Suprapubic skin (tissue), 4 donors: ENCODE data around the gene JMJD8. TPM values are rescaled to one million over a fixed set of nuclear protein-coding genes. Genes with fewer than 3 reads are reported as not detected.

Experiments used
- DNase-seq, 2 donors: peaks; one replicate each; pipeline ENCODE4 v3.0.0-alpha.2; 2019; ENCODE audit warnings: low spot score in 2 of 2
- H3K27ac ChIP-seq: fragments of 200-600 bp; sonication (generic); one replicate; pipeline ENCODE4 v1.5.1; 2019
- H3K27me3 ChIP-seq: fragments of 200-600 bp; sonication (generic); one replicate; pipeline ENCODE4 v1.5.1; 2019
- H3K36me3 ChIP-seq: fragments of 200-600 bp; sonication (generic); one replicate; pipeline ENCODE4 v1.5.1; 2019
- H3K4me1 ChIP-seq: fragments of 200-600 bp; sonication (generic); one replicate; pipeline ENCODE4 v1.5.1; 2019
- H3K4me3 ChIP-seq: fragments of 200-600 bp; sonication (generic); one replicate; pipeline ENCODE4 v1.5.1; 2019; ENCODE audit warnings: mild to moderate bottlenecking
- H3K9me3 ChIP-seq: fragments of 200-600 bp; sonication (generic); one replicate; pipeline ENCODE4 v1.5.1; 2019
- CTCF ChIP-seq, 2 donors: fragments of 200-600 bp in 1 of 2; fragments of 450-650 bp in 1 of 2; sonication (generic) in 1 of 2; IDR thresholded peaks; one replicate each; pipeline ENCODE4 v1.5.1; 2016 to 2019; ENCODE audit warnings: antibody characterized with exemption in 2 of 2, mild to moderate bottlenecking in 1 of 2, moderate library complexity in 1 of 2
- EP300 ChIP-seq: sonication (generic); formaldehyde crosslinking; IDR thresholded peaks from one replicate; pipeline ENCODE4 v1.6.1; 2017; ENCODE audit warnings: antibody characterized with exemption
- POLR2A ChIP-seq, 2 donors: fragments of 450-650 bp; IDR thresholded peaks; one replicate each; pipeline ENCODE4 v1.6.1; 2017; ENCODE audit warnings: antibody characterized with exemption in 2 of 2, mild to moderate bottlenecking in 2 of 2, moderate library complexity in 2 of 2
- POLR2AphosphoS5 ChIP-seq, 3 donors: sonication (generic); formaldehyde crosslinking; IDR thresholded peaks; one replicate each; pipeline ENCODE4 v1.6.1; 2017; ENCODE audit warnings: antibody characterized with exemption in 3 of 3
- WGBS: methylation state at CpG from one replicate; pipeline ENCODE4 v1.1.5; 2018; 5-methylcytosine and 5-hydroxymethylcytosine counted together
- total RNA-seq, 4 donors: library from RNA; depleted of rRNA; stranded (reverse); fragments of >200 nt; gene quantifications; one replicate each; pipeline ENCODE4 v1.1.0, GENCODE V29; 2016

Gene JMJD8
- total RNA-seq, 4 donors from 2014 or later = 47.0 to 87.4 (median 60.5) TPM

DNA sequence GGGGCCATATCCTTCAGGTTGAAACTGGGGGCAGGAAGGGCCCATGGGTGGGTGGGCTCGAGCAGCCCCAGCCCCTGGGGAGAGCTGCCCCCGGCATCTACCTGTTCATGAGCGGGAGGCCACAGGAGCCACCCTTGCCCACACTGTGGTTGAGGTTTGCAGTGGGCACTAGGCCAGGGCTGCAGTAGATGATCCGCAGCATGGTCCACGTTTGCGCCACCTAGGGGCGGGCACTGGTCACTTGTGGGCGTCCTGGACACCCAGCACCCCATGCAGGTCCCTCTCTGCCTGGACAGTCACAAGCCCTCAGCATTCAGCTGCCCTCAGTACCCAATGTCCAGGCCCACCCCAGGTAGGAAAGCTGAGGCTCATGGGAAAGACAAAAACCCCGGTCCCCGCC is 1.8 kb upstream of the JMJD8 start:
- H3K36me3 ChIP-seq = peaks cover 32% of the 10 kb centered on the region
- H3K4me3 ChIP-seq = no peak overlapping the region
- 80% methylated on average over 3 of the region's 10 CpGs for WGBS
- no peak for DNase-seq
- H3K4me1 ChIP-seq = peaks cover 73% of the 10 kb centered on the region
- TF ChIP-seq POLR2A (IDR thresholded peaks at IDR 0.05) = no peak
- no peak for TF ChIP-seq CTCF (IDR thresholded peaks at IDR 0.05)
- TF ChIP-seq EP300 = no peak
- no peak for TF ChIP-seq POLR2AphosphoS5 (IDR thresholded peaks at IDR 0.05)
- H3K27ac ChIP-seq = no peak overlapping the region
- no peaks in the 10 kb centered on the region for H3K9me3 ChIP-seq
- H3K27me3 ChIP-seq = no peaks in the 10 kb centered on the region

DNA sequence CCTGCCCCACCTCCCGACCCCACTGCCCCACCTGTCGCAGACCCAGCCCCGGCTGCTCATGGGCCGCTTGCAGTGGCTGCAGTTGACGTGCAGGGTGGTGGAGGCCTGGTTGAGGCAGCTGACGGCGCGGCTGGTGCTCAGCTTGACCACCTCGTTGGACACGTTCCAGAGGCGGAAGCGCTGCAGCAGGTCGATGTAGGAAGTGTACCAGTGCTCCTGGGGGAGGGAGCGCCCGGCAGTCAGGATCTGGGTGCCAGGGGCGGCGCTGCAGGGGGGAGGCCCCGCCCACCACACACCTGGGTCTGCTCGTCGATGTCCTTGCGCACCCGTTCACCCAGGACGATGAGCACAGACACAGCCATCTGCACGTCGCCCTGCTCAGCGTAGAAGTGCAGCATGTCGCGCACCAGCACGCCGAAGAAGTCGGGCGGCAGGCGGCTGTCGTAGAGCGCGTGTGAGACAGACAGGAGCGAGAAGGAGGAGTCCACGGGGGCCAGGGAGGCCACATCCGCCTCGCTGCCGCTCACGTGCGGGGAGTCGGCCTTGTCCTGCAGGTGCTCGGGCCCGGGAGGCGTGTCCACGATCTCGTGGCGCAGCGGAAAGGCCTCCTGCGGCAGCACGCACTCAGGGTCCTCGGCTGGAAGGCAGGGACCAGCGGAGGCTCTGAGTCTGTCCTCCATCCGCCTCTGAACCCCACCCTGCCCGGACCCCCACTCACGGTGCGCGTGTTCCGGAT is 995 bp upstream of the JMJD8 start:
- H3K9me3 ChIP-seq = no peaks in the 10 kb centered on the region
- no peak overlapping the region for H3K27ac ChIP-seq
- peaks cover 69% of the 10 kb centered on the region for H3K4me1 ChIP-seq
- peak overlapping the region; percentile 68 for H3K4me3 ChIP-seq
- no peaks in the 10 kb centered on the region for H3K27me3 ChIP-seq
- peaks cover 32% of the 10 kb centered on the region for H3K36me3 ChIP-seq
- TF ChIP-seq POLR2A (IDR thresholded peaks at IDR 0.05) (no peak), EP300 (no peak), CTCF (IDR thresholded peaks at IDR 0.05) (no peak), POLR2AphosphoS5 (IDR thresholded peaks at IDR 0.05) (no peak)
- 83% methylated on average over 46 of the region's 61 CpGs for WGBS
- no peak for DNase-seq

- no peak for TF ChIP-seq POLR2AphosphoS5 (IDR thresholded peaks at IDR 0.05)
- peaks cover 72% of the 10 kb centered on the region for H3K4me1 ChIP-seq
- DNase-seq = peak in 1 of 2 donors; percentile 74
- H3K36me3 ChIP-seq = peaks cover 32% of the 10 kb centered on the region
- H3K4me3 ChIP-seq = peak overlapping the region; percentile 68
- H3K27ac ChIP-seq = peak overlapping the region; percentile 82
- no peaks in the 10 kb centered on the region for H3K9me3 ChIP-seq
- H3K27me3 ChIP-seq = no peaks in the 10 kb centered on the region
- 66% methylated on average over 8 of the region's 57 CpGs for WGBS
These were observed 601 bp downstream of the JMJD8 start for GRCh38 chr16:683396-684070.

- TF ChIP-seq POLR2A (IDR thresholded peaks at IDR 0.05) = no peak
- peak overlapping the region; percentile 68 for H3K4me3 ChIP-seq
- DNase-seq = peak in 1 of 2 donors; percentile 76
These were observed 1.4 kb downstream of the JMJD8 start for GRCh38 chr16:682493-683395.

GRCh38 chr16:681746-682427 is 2.2 kb downstream of the JMJD8 start:
- peaks cover 86% of the 10 kb centered on the region for H3K4me1 ChIP-seq

More at GRCh38 chr16:682493-683395, 1.4 kb downstream of the JMJD8 start:
- 81% methylated on average over 24 of the region's 36 CpGs for WGBS
- H3K36me3 ChIP-seq = peaks cover 28% of the 10 kb centered on the region
- H3K4me1 ChIP-seq = peaks cover 77% of the 10 kb centered on the region
- H3K27me3 ChIP-seq = no peaks in the 10 kb centered on the region
- H3K9me3 ChIP-seq = no peaks in the 10 kb centered on the region
- H3K27ac ChIP-seq = peak overlapping the region; percentile 82

More at GRCh38 chr16:681746-682427, 2.2 kb downstream of the JMJD8 start:
- Histone ChIP-seq H3K27me3 (peaks cover 4% of the 10 kb centered on the region), H3K36me3 (peaks cover 20% of the 10 kb centered on the region), H3K27ac (no peak overlapping the region), H3K9me3 (no peaks in the 10 kb centered on the region), H3K4me3 (peak overlapping the region; percentile 84)
- no peak for DNase-seq
- 90% methylated on average over 9 of the region's 28 CpGs for WGBS
- TF ChIP-seq CTCF (IDR thresholded peaks at IDR 0.05) = no peak
